Skeletal muscle tissue (tissue), 4 donors: Measurements from ENCODE around the gene NDUFS6. TPM values are rescaled to one million over a fixed set of nuclear protein-coding genes. Genes with fewer than 3 reads are reported as not detected.

Experiments used
- H3K27ac ChIP-seq: one replicate; pipeline ENCODE4 v1.7.0; 2013; ENCODE audit warnings: mild to moderate bottlenecking, low read depth, low read length, inconsistent platforms
- H3K27me3 ChIP-seq, 3 donors: one replicate each; pipeline ENCODE4 v1.7.0; 2013; ENCODE audit warnings: low read length in 3 of 3; ENCODE audit not compliant: control insufficient read depth in 3 of 3, insufficient read depth in 3 of 3
- H3K36me3 ChIP-seq, 3 donors: one replicate each; pipeline ENCODE4 v1.7.0; 2013; ENCODE audit warnings: low read length in 3 of 3; ENCODE audit not compliant: control insufficient read depth in 3 of 3, insufficient read depth in 3 of 3
- H3K4me1 ChIP-seq, 3 donors: one replicate each; pipeline ENCODE4 v1.7.0; 2013; ENCODE audit warnings: low read length in 3 of 3, mild to moderate bottlenecking in 3 of 3; ENCODE audit not compliant: control insufficient read depth in 3 of 3, insufficient read depth in 3 of 3
- H3K4me3 ChIP-seq, 3 donors: one replicate each; pipeline ENCODE4 v1.7.0; 2013; ENCODE audit warnings: low read length in 3 of 3
- H3K9ac ChIP-seq, 3 donors: one replicate each; pipeline ENCODE4 v1.7.0; 2013; ENCODE audit warnings: low read length in 3 of 3, mild to moderate bottlenecking in 3 of 3, moderate library complexity in 2 of 3, low read depth in 1 of 3
- H3K9me3 ChIP-seq, 3 donors: one replicate each; pipeline ENCODE4 v1.7.0; 2013; ENCODE audit warnings: low read length in 3 of 3; ENCODE audit not compliant: control insufficient read depth in 3 of 3
- total RNA-seq: library from RNA; depleted of rRNA; stranded (reverse); fragments of >200 nt; gene quantifications from one replicate; pipeline ENCODE4 v1.2.3, GENCODE V29; 2014
- donor health status: Osteomylitis.

Gene NDUFS6
- total RNA-seq, 1 donor from 2014 or later: 37.1 TPM

DNA sequence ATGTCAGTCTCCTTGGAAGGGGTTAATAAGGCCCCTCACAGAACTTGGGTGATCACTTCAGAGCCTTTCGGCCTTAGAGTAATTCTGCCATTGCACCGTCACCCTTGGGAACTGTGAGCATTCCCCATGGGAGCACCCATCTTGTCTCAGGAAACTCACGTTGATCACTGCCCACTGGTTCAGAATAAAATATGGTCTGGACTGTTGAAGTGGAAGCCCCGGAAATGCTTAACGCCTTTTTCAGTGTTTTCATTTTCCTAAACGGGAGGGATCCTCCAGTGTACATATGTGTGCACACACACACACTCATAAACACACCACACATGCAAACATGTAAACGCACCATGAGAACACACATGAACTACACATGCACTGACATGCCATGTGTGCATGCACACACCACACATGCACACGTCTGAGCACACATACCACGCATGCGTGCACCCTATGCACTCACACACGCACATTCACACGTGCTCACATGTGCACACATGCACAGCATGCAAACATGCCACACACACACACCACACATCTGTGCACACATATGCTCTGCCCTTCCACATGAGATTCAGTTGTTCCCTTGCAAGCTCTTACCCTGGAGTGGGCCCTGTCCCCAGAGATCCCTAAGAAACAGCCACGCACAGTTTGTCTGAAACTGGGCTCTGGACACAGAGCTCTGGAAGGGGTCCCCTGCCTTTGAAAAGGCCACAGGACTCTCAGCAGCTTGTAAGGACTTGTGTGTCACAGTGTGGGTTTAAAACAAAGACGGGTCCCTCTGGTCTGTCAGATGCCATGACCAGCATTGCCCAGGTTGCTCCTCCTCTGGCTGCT, 18.6 kb upstream of the NDUFS6 start:
- no peak overlapping the region for H3K27ac ChIP-seq
- H3K36me3 ChIP-seq: no peaks in the 10 kb centered on the region
- H3K4me3 ChIP-seq: no peak overlapping the region
- H3K27me3 ChIP-seq: peaks cover 6 to 7% (median 7%) of the 10 kb centered on the region in 3 donors
- no peaks in the 10 kb centered on the region for H3K9me3 ChIP-seq
- H3K4me1 ChIP-seq: no peaks in the 10 kb centered on the region
- no peak overlapping the region for H3K9ac ChIP-seq

DNA sequence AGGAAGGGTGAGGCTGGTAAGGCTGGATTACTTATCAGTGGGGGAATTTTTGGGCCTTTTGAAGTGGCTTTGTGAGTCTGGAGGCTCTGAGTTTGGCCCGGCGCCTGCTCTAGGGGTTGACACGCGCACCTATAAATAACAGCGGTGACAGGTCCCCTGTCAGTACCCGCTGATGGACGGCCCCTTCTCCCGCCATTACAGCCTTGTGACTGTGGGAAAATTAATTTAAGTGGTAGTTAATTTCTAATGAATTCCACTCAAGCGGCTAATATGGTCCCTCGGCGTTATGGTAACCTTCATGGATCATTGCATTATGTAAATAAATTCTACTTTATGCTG, 18.0 kb upstream of the NDUFS6 start:
- H3K27me3 ChIP-seq: peaks cover 6 to 7% (median 7%) of the 10 kb centered on the region in 3 donors
- no peaks in the 10 kb centered on the region for H3K36me3 ChIP-seq
- no peak overlapping the region for H3K4me3 ChIP-seq
- H3K4me1 ChIP-seq: no peaks in the 10 kb centered on the region
- no peaks in the 10 kb centered on the region for H3K9me3 ChIP-seq
- no peak overlapping the region for H3K9ac ChIP-seq
- no peak overlapping the region for H3K27ac ChIP-seq

DNA sequence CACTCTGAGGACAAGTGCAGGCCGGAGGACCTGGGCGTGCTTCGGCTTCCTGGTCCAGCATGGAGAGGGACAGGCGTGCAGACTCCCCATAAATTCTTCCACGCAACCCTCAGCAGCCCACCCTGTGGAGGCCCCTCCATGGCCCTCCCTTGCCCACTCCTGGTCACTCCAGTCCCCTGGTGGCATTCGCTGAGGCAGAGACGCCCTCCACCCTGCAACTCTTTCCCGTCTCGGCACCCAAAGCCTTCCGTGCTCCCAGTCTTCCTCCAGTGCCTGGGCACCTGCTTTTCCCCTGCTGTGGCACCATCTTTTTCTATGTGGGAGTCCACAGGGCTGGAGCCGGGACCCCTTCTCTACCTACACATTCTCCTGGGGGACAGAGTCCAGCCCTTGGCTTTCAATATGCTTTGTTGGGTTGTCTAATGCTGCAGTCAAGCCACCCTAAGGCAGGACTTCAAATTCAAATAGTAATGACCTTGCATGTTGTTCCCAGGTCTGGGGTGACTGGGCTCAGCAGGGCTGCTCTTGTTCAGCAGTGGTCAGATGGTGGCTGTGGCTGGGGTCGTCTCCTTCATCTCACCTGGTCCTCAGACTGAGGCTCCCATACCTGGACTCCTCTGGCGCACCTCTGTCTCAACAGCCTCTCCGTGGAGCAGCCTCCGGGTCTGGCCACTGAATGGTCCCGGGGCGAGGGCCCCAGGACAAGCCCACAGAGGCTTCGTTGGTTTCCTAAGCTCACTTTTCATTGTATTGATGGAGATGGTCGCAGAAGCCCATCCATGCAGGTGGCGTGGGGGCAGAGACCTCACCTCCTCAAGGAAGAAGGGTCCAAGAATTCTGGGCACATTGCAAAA, 16.8 kb upstream of the NDUFS6 start:
- Histone ChIP-seq H3K36me3 (no peaks in the 10 kb centered on the region), H3K9me3 (no peaks in the 10 kb centered on the region), H3K4me1 (no peaks in the 10 kb centered on the region), H3K4me3 (no peak overlapping the region), H3K27ac (no peak overlapping the region), H3K9ac (no peak overlapping the region), H3K27me3 (peaks cover 6 to 7% (median 7%) of the 10 kb centered on the region in 3 donors)

DNA sequence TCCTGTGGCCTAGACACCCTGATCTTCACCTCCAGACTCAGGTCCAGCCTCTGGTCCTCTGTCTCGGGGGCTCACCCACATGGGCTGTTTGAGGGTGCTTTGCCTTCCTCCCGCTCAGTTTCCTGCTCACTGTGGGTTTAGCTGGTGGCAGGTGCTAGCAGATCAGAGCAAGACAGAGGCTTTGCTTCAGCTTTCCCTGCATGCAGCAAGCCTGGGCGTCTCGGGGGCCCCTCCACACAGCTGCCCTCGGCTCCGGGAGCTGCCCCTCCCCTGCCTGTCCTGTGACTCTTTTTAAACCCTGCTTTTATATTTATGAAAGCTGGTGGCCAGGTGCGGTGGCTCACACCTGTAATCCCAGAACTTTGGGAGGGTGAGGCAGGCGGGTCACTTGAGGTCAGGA, 16.1 kb upstream of the NDUFS6 start:
- H3K9ac ChIP-seq: no peak overlapping the region
- H3K36me3 ChIP-seq: no peaks in the 10 kb centered on the region
- H3K27me3 ChIP-seq: peaks cover 6 to 7% (median 7%) of the 10 kb centered on the region in 3 donors
- no peak overlapping the region for H3K27ac ChIP-seq
- H3K4me1 ChIP-seq: no peaks in the 10 kb centered on the region
- no peaks in the 10 kb centered on the region for H3K9me3 ChIP-seq
- no peak overlapping the region for H3K4me3 ChIP-seq

DNA sequence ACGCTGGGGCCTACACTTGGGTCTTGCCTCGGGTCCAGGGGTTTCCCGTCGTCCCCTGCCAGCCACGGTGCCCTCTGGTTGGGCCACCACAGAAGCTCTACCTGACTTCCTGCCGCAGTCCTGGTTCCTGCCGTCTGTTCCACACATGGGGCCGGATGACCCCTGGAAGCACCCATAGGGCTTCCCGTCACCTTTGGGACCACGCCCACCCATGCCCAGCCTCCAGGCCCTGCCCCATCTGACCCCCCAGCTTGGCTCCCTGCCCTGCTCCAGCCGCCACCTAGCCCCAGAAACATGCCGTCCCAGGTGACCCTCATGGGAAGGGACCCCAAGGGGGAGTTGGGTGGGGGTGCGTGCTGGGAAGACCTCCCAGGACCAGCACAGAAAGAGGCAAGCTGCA, 15.2 kb upstream of the NDUFS6 start:
- Histone ChIP-seq H3K27me3 (peaks cover 5 to 7% (median 6%) of the 10 kb centered on the region in 3 donors), H3K4me1 (peaks cover 0 to 2% (median 2%) of the 10 kb centered on the region in 3 donors), H3K36me3 (no peaks in the 10 kb centered on the region), H3K9me3 (no peaks in the 10 kb centered on the region), H3K9ac (no peak overlapping the region), H3K4me3 (no peak overlapping the region), H3K27ac (no peak overlapping the region)

DNA sequence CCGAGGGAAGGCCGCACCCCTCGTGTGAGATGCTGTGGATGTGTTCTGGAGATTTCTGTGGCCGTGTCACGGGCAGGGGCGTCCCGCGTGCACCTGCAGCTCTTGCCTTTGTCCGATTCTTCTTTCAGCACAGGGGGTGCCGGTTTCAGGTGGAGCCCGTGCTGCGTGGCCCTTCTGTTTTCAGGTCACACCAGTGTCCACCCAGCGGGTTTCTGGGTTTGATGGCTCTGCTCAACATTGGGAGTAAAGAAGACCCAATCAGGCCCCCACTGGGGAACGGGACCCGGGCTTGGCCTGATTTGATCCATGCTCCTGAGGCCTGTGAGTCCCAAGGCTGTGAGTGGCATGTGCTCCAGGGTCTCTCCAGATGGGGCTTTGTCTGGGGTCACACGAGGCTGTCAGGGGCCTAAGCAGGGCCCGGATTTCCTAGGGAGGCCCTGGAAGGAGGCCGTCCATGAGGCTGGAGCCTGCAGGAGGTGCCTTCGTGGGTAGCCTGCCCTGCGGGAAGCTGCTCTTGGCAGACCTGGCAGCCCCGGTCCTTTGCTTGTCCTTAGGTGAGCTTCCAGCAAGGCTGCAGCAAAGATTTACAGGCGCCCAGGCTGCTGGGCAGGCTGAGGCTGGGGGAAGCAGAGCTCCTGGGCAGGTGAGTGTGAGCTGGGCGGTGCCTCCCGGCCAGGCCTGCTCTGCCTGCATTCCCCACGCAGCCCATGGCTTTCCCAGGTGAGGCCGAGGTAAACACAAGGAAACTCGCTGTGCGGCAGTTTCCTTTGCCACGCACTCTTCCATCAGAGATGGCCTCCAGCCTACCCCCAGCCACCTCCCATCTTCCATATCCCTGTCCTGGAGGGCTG, 14.4 kb upstream of the NDUFS6 start:
- Histone ChIP-seq H3K9ac (no peak overlapping the region), H3K27ac (no peak overlapping the region), H3K9me3 (no peaks in the 10 kb centered on the region), H3K4me3 (no peak overlapping the region), H3K27me3 (peaks cover 5 to 7% (median 6%) of the 10 kb centered on the region in 3 donors), H3K36me3 (no peaks in the 10 kb centered on the region), H3K4me1 (peaks cover 0 to 2% (median 2%) of the 10 kb centered on the region in 3 donors)

DNA sequence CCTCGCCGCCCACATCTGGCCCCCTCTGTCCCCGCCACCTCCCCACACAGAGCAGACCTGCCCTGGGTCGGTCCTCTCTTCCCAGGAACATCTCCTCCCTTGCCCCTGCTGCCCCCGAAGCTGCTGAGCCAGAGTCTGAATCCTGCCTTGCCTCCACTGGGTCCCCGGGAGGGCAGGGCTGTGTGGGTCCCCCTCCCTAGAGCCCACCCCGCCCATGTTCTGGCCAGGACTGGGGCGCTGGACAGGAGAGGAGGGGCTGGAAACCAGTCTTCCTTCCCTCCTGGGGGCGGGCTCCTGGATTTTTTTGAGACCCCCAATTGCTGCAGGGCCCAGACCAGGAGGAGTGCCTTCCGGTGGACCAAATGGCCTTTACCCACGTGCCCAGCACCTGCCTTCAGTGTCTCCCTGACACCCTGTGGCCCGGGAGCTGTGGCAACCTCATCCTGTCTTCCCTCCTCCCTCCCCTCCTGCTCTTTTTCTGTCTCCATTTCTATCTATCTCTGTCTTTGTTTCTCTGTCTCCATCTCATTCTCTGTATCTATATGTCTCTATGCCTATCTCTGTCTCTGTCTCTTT, 13.6 kb upstream of the NDUFS6 start:
- no peaks in the 10 kb centered on the region for H3K9me3 ChIP-seq
- H3K4me1 ChIP-seq: peaks cover 0 to 2% (median 2%) of the 10 kb centered on the region in 3 donors
- no peak overlapping the region for H3K27ac ChIP-seq
- no peak overlapping the region for H3K4me3 ChIP-seq
- no peaks in the 10 kb centered on the region for H3K36me3 ChIP-seq
- H3K27me3 ChIP-seq: peaks cover 5 to 6% (median 5%) of the 10 kb centered on the region in 3 donors
- H3K9ac ChIP-seq: no peak overlapping the region

DNA sequence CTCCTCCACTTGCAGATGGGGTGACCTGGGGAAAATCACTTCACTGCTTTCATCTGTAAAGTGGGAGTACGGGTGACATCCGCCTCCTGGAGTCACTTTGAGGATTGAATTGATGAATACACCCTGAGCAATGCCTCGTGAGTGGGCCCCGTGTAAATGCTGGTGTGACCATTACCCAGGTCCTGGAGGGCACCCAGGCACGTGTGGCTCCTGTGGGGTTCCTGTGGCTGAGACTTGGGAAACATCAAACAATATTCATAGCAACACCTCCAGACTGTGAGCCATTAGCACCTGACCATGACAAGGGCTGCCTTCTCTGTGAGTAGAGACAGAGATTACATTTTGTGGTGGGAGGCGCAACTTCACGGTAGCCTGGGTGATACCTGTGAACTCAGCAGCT, 13.0 kb upstream of the NDUFS6 start:
- Histone ChIP-seq H3K9me3 (no peaks in the 10 kb centered on the region), H3K4me3 (no peak overlapping the region), H3K9ac (no peak overlapping the region), H3K36me3 (no peaks in the 10 kb centered on the region), H3K27ac (no peak overlapping the region), H3K4me1 (peaks cover 0 to 8% (median 2%) of the 10 kb centered on the region in 3 donors), H3K27me3 (peaks cover 2 to 8% (median 6%) of the 10 kb centered on the region in 3 donors)

DNA sequence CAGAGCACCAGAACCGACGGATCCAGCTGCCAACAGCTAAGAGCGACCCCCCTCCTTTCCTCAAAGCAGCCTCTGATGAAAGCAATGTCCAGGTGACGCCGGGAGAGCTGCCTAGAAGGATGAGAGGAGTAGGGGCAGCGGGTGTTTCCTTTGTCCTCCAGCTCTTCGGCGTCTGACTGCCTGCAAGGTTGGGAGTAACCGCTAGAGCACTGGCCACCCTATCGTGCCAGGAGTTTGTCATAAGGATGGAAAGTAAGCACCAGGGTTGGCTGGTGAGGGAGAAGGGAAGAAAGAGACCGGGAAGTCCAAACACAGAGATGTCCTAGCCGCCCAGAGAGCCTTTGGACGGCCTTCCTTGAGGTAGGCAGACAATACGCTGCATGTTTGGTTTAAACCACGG, 12.4 kb upstream of the NDUFS6 start:
- Histone ChIP-seq H3K27me3 (peaks cover 2 to 8% (median 6%) of the 10 kb centered on the region in 3 donors), H3K4me3 (no peak overlapping the region), H3K9me3 (no peaks in the 10 kb centered on the region), H3K4me1 (peaks cover 0 to 12% (median 2%) of the 10 kb centered on the region in 3 donors), H3K27ac (no peak overlapping the region), H3K9ac (no peak overlapping the region), H3K36me3 (no peaks in the 10 kb centered on the region)
